Activated CD4-positive, CD25-positive, alpha-beta regulatory T cell treated with anti-CD3 and anti-CD28 coated beads, Interleukin-2, amount 50 U/mL, for 72 hours (primary cell): ENCODE measurements around the gene NOL4L.

Experiments
- DNase-seq: peaks from one replicate; pipeline ENCODE4 v3.0.0; 2021

NOL4L gene

GRCh38 chr20:32452776-32453466 is 132.2 kb downstream of the NOL4L start:
- no peak for DNase-seq

GRCh38 chr20:32451682-32452461 is 133.3 kb downstream of the NOL4L start:
- DNase-seq = no peak

- no peak for DNase-seq
Observed at GRCh38 chr20:32451340-32451681, 133.8 kb downstream of the NOL4L start.

GRCh38 chr20:32450484-32451061 is 134.6 kb downstream of the NOL4L start:
- DNase-seq = no peak

- no peak for DNase-seq
Observed at GRCh38 chr20:32449890-32450401, 135.2 kb downstream of the NOL4L start.

GRCh38 chr20:32449057-32449889 is 135.9 kb downstream of the NOL4L start:
- no peak for DNase-seq

GRCh38 chr20:32448306-32449056 is 136.7 kb downstream of the NOL4L start:
- DNase-seq = no peak

GRCh38 chr20:32447136-32448027 is 137.8 kb downstream of the NOL4L start:
- DNase-seq = no peak

- no peak for DNase-seq
Observed at GRCh38 chr20:32446301-32447100, 138.6 kb downstream of the NOL4L start.

GRCh38 chr20:32445539-32446273 is 139.4 kb downstream of the NOL4L start:
- no peak for DNase-seq

- no peak for DNase-seq
Observed at GRCh38 chr20:32444474-32445220, 140.5 kb downstream of the NOL4L start.

- no peak for DNase-seq
Observed at GRCh38 chr20:32443386-32443974, 141.7 kb downstream of the NOL4L start.

- no peak for DNase-seq
Observed at GRCh38 chr20:32442630-32443373, 142.3 kb downstream of the NOL4L start.

GRCh38 chr20:32441638-32442037 is 143.5 kb downstream of the NOL4L start:
- DNase-seq = no peak

- no peak for DNase-seq
Observed at GRCh38 chr20:32440758-32441078, 144.4 kb downstream of the NOL4L start.

GRCh38 chr20:32440069-32440757 is 144.9 kb downstream of the NOL4L start:
- DNase-seq = no peak
